Measurements from ENCODE around the gene NKAIN2.
"Not testable (repeated sequence)": the region's sequence is repeated elsewhere in the genome, so short reads cannot be mapped to it uniquely, and the experiment has no call there.

NKAIN2 gene

GRCh38 chr6:124512431-124512830, 708.8 kb downstream of the NKAIN2 start:
- no peak for DNase-seq (ENCODE audit: low spot score)

- no peak for DNase-seq (ENCODE audit: low spot score)
Measured at GRCh38 chr6:124517339-124517738, 713.7 kb downstream of the NKAIN2 start.

GRCh38 chr6:124520514-124520913, 716.8 kb downstream of the NKAIN2 start:
- DNase-seq (ENCODE audit: low spot score), result no peak

DNA sequence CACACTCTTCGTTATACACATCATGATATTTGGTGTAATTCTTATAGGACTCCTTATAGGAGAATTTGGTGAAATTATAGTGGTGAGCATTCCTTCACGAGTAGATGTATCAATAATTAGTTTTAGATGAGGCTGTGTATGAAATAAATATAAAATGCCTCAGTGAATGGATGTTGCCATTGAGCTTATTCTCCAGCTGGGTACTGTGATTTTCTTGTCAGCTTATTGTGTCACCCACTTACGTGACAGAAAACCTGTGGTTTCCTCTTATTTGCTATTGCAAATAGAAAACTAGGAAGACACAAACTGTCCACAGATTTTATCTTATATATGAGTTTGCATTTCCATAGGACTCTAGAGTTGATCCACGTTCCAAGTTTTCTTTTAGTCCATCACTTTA, 718.7 kb downstream of the NKAIN2 start:
- no peak for DNase-seq (ENCODE audit: low spot score)

DNA sequence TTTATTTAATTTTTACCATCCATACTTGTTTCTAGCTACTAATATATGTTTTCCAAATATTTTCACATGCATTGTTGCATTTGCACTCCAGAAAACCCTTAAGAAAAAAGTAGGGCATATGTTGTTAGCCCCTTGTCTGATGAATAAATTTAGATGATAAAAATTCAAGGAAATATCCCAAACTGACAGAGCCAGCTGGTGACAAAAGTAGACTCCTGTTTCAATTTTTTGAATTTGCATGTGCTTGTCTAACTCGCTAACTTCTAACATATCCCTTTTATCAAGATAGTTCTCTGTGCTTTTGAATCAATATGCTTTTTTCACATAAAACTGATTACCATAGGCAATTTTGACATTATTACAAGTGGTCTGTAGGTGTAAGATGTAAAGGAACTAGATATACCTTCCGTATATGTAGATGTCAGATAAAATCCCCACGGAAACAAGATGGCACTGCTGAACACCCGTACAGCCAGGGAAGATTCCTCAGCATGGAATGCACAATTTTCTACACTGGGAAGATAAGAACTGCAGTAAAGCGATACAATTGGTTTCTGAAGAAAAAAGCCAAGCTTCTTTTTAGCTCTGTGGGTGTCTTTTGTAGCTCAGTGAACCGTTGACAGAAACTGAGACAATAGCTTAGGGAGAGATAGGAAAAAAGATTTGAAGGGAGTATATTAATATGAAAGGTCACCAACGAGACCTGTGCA, 721.0 kb downstream of the NKAIN2 start:
- DNase-seq (ENCODE audit: low spot score), result no peak

- DNase-seq (ENCODE audit: low spot score), result no peak
Measured at GRCh38 chr6:124530926-124531325, 727.3 kb downstream of the NKAIN2 start.

- no peak for DNase-seq (ENCODE audit: low spot score)
Measured at GRCh38 chr6:124535299-124535698, 731.6 kb downstream of the NKAIN2 start.

GRCh38 chr6:124535746-124536145, 732.1 kb downstream of the NKAIN2 start:
- DNase-seq (ENCODE audit: low spot score), result no peak

DNA sequence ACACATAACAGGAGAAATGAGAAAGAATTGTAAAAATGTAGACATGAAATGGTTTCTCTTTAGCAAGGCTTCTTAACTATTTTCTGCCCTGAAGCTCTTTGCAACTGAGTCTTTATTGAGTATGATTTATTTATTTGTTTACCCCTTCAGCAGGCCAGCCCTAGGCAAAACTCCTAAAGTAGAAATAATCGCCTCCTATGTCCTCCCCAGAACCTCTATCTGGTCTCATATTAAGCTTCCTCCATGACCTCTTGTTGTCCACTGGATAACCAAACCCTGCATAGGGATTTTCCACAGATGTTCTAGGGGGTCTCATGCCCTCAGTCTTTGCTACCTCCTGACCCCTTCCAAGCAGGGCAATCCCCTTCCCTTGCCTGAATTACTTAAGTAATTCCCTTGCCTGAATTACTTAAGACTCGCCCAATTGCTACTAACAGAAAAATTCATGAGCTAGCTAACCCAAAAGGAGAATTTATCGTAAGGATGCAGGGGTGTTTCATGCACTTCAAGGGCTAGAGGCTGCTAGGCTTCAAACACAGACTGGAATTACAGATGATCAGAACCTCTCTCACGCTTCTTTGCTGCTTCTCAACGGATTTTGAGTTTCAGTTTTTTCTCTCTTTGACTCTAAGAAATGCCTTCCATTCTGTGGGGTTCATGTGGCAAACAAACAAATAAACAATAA, 732.6 kb downstream of the NKAIN2 start:
- no peak for DNase-seq (ENCODE audit: low spot score)

GRCh38 chr6:124536842-124537191, 733.2 kb downstream of the NKAIN2 start:
- no peak for DNase-seq (ENCODE audit: low spot score)

DNA sequence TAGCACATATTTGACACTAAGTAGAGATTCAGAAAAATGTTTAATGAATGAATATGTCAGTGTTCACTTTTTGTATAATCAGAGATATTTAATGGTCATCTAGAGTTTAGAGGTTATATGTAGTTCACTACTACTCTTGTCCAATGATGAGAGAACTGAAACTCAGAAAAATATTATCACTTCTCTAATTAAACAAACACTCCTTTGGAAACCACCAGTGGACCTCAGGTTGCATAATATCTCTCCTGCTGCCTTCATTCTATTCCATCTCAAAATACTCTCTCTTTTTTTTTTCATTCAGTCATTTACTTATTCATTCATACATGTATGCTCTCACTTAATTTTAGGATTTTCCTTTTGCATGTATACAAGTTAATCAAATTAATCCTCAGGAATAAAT, 735.4 kb downstream of the NKAIN2 start:
- no peak for DNase-seq (ENCODE audit: low spot score)

GRCh38 chr6:124541573-124541972, 737.9 kb downstream of the NKAIN2 start:
- DNase-seq (ENCODE audit: low spot score), result no peak

DNA sequence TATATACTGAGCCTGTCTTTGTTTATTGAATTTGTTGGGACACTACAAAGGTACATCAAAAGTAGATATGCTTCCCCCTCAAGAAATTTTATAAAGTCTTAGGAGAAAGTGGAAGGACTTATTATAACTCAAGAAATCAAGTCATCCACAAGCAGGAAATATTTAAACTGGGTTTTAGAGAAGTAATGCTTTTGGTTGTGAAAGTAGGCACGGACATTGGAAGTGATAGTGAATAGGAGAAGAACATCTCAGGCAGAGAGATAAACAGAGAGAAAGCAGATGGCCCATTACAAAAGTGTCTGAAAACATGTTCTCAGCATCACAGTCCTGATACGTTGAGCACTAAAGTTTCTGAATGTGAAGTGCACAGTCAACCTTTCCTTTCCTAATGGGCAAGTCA, 742.9 kb downstream of the NKAIN2 start:
- DNase-seq (ENCODE audit: low spot score), result no peak

DNA sequence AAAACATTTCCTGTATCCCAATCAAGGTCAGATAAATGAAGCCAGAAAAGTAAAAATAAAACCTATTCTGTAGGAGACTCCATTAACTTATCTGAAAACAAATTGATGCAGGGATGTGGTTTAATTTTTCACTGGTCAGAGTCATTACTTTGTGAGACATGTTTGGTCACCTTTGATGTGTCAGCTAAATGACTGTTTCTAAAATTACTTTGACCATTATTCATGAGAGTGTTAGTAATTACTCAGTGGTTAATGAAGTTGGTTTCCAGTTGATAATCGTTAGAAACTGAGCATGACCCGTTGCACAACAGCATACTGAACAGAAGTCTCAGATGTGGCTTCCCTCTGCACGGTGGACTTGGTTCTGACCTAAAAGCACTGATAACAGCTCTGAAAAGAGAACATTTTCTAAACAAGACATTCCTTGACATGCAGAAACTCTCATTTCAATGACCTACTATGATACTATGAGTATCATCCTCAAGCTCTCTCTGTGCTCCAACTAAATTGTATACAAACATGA, 748.1 kb downstream of the NKAIN2 start:
- DNase-seq (ENCODE audit: low spot score), result no peak

DNA sequence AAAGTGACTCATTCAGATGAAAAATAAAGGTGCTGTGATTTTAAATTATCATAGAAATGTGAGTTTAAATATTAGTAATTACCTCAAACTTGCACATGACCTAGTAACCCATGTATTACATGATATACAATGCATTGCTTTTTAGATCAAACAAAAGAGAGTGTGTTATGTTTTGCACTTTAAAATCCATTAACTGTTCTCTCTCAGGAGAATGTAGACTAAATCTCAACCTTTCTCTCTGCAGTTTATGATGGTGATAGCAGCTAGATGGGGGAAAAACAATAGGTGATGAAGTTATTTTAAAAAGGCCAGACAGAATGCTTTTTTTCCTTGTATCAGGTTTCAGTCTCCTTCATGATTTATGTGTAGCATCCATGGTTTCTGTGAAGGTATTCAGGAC, 754.2 kb downstream of the NKAIN2 start:
- DNase-seq (ENCODE audit: low spot score), result no peak

DNA sequence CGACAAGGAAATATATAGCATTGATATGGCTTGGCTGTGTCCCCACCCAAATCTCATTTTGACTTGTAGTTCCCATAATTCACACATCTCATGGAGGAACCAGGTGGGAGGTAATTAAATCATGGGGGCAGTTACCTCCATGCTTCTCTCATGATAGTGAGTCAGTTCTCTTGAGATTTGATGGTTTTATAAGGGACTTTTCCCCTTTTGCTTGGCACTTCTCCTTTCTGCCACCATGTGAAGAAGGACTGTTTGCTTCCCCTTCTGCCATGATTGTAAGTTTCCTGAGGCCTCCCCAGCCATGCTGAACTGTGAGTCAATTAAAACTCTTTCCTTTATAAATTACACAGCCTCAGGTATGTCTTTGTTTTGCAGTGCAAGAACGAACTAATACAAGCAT, 756.4 kb downstream of the NKAIN2 start:
- not testable (repeated sequence) for DNase-seq (ENCODE audit: low spot score)

DNA sequence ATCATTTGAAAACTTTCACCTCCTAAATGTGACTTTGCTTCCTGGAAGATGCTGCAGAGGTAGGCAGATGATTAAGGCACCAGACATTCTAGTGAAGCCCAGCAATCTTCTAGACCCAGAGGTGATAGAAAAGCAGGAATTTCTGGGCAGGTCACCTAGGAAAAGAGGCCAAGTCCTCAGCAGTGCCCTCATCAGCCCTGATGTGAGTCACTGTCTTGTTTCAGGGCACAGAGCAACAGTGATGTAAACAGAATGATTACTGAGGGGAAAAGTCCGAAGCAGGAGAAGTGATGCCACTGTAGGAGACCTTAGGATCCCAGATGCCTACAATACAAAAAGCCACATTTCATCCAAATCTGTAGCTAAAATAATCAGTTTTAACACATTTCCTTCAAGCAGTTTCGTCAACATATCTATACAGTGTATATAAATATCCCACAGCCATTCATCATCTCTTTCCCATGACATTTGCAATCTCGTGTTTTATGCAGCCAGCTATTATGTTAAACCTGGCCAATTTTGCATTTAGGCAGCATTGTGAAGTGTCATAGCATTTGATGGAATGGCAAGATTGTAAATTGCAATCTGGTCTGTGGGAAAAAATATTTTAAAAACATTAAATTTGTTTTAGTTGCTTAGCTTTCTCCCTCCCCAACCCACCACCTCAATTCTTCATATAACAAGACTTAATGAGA, 757.4 kb downstream of the NKAIN2 start:
- DNase-seq (ENCODE audit: low spot score), result no peak

DNA sequence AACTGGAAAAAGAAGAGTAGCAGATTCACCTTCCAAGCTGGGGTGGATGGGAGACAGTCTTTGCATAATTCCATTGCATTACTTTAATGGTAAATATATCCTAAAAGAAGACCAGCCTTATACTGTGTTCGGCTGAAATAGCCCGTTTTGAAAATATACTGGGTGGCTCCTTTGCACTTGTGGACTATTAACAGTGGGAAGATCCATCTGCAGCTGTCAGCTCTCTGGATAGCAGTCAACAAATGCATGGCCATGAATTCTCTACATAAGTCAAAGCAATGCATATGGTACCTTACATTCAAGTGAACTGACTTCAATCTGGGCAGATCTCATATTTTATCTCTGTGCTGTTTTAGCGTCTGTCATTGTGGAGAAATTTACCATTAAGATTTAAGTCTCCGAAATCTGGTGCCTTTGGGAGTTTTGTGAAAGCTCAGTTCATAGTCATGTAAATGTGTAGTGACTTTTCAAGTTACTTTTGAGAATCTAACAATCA, 758.0 kb downstream of the NKAIN2 start:
- DNase-seq (ENCODE audit: low spot score), result no peak

DNA sequence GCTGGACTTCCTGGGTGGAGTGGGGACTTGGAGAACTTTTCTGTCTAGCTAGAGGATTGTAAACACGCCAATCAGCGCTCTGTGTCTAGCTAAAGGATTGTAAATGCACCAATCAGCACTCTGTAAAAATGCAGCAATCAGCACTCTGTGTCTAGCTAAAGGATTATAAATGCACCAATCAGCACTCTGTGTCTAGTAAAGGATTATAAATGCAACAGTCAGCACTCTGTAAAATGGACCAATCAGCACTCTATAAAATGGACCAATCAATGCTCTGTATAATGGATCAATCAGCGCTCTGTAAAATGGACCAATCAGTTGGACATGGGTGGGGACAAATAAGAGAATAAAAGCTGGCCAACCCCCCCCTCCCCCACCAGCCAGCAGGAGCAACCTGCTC, 760.5 kb downstream of the NKAIN2 start:
- DNase-seq (ENCODE audit: low spot score), result not testable (repeated sequence)

DNA sequence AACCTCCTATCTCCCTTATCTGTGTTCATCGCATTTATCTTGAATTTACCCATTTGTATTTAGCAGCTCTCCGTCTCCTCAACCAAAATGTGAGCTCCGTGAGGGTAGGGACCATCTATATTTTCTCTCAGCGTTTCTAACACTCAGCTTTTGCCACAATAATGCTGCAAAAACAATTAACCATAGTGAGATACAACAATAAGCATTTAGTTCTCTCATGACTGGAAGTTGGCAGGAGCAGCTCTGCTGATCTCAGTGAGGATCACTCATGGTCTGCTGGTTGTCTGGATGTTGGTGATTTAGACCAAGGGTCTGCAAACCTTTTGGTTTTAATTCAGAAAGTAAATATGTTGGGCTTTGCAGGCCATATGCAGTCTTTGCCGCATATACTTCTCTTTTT, 763.7 kb downstream of the NKAIN2 start:
- DNase-seq (ENCODE audit: low spot score), result no peak

GRCh38 chr6:124573953-124574352, 770.3 kb downstream of the NKAIN2 start:
- no peak for DNase-seq (ENCODE audit: low spot score)

DNA sequence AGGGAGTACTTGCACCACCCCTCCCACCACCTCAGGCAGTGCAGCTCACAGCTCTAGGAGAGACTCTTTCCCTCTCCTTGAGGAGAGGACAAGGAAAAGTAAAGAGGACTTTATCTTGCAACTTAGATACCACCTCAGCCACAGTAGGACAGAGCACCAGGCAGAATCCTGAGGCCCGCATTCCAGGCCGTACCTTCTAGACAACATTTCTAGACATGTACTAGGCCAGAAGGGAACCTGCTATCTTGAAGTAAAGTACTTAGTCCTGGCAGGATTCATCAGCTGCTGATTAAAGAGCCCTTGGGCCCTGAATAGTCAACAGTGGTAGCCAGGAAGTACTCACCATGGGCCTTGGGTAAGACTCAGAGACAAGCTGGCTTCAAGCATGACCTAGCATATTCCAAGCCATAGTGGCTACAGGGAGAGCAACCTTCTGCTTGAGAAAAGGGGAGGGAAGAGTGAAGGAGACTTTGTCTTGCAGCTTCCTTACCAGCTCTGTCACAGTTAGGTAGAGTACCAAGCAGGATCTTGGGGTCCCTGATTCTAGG, 774.1 kb downstream of the NKAIN2 start:
- no peak for DNase-seq (ENCODE audit: low spot score)

DNA sequence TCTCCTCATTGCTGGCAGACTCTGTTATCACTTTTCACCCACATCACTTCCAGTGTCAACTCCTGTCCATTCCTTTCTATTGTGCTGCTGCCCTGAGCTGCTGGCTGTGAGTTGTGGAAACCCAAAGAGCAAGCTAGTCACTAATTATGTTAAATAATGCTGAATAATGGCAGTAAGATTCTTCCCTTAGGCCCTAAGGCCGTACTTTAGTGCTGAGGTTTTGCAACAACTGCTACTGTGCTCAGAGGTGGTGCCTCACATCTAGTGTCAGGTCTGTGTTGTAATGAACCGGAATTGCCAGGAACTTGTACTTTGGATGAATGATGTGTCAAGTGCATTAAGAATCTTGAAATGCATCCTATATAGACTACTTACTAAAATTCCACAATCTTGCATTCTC, 786.3 kb downstream of the NKAIN2 start:
- no peak for DNase-seq (ENCODE audit: low spot score)

All from HuH-7 (cell line).